Calu3 (cell line): ENCODE measurements around the gene PHC2. TPM values are rescaled to one million over a fixed set of nuclear protein-coding genes. Genes with fewer than 3 reads are reported as not detected.

Source experiments
- BruUV-seq: library from RNA; stranded (reverse); fragments of 400-500 nt; replicated peaks from 2 replicates; lab custom pipeline; 2021; lab: Mats Ljungman, UMichigan
- CTCF ChIA-PET: fragments of 300-600 bp; sonication (Branson Sonifier 250); formaldehyde crosslinking; loops from one replicate; lab custom pipeline; 2022; ENCODE audit warnings: antibody characterized with exemption; lab: Charles Lee
- DNase-seq: peaks from one replicate; pipeline ENCODE4 v3.0.0; 2022
- H3K27ac Mint-ChIP-seq: one replicate; pipeline ENCODE4 v1.8.0; 2022; ENCODE audit warnings: mixed read lengths; ENCODE audit not compliant: unreplicated experiment
- H3K27me3 Mint-ChIP-seq: one replicate; pipeline ENCODE4 v1.8.0; 2022; ENCODE audit warnings: mixed read lengths; ENCODE audit not compliant: unreplicated experiment
- H3K36me3 Mint-ChIP-seq: one replicate; pipeline ENCODE4 v1.8.0; 2022; ENCODE audit warnings: mild to moderate bottlenecking, moderate library complexity, mixed read lengths; ENCODE audit not compliant: insufficient read depth, unreplicated experiment
- H3K4me1 Mint-ChIP-seq: one replicate; pipeline ENCODE4 v1.8.0; 2022; ENCODE audit warnings: mild to moderate bottlenecking, low read depth, mixed read lengths; ENCODE audit not compliant: unreplicated experiment
- H3K4me3 Mint-ChIP-seq: one replicate; pipeline ENCODE4 v1.8.0; 2022; ENCODE audit warnings: mild to moderate bottlenecking, low read depth, moderate library complexity, mixed read lengths; ENCODE audit not compliant: unreplicated experiment
- H3K9me3 Mint-ChIP-seq: one replicate; pipeline ENCODE4 v1.8.0; 2022; ENCODE audit warnings: low read depth, mixed read lengths; ENCODE audit not compliant: unreplicated experiment
- CTCF ChIP-seq: fragments of 200-600 bp; IDR thresholded peaks from one replicate; pipeline ENCODE4 v1.8.0; 2022; ENCODE audit warnings: antibody characterized with exemption; ENCODE audit not compliant: unreplicated experiment
- intact Hi-C: fragments of 100-400 bp; cut with micrococcal nuclease; formaldehyde crosslinking; loops from one replicate; pipeline ENCODE4 v1.10.0; 2022; ENCODE audit not compliant: unreplicated experiment
- total RNA-seq: library from RNA; stranded (reverse); gene quantifications from 2 replicates; pipeline ENCODE4 v1.2.3, GENCODE V29; 2022

The PHC2 gene
- total RNA-seq, 1 experiment from 2014 or later = 59.5 TPM

- no TSS peak for BruUV-seq
- no peak for TF ChIP-seq CTCF
- no peaks in the 10 kb centered on the region for H3K4me1 Mint-ChIP-seq
- H3K9me3 Mint-ChIP-seq = no peaks in the 10 kb centered on the region
- no peaks in the 10 kb centered on the region for H3K27me3 Mint-ChIP-seq
- no peak overlapping the region for H3K27ac Mint-ChIP-seq
- no peaks in the 10 kb centered on the region for H3K36me3 Mint-ChIP-seq
- no peak overlapping the region for H3K4me3 Mint-ChIP-seq
- no peak for DNase-seq
- intact Hi-C loops = no loop called here
- CTCF ChIA-PET = interaction anchor here (0.6 kb wide), 1 partner anchor 752 kb away, joined by 3 read pairs; no protein-coding TSS in a partner anchor
Measured at GRCh38 chr1:33400153-33400911, 30.6 kb downstream of the PHC2 start.

GRCh38 chr1:33399375-33399774 lies 31.5 kb downstream of the PHC2 start:
- H3K27me3 Mint-ChIP-seq = no peaks in the 10 kb centered on the region
- no peak for TF ChIP-seq CTCF
- CTCF ChIA-PET = no interaction called here
- no peak for DNase-seq
- H3K36me3 Mint-ChIP-seq = no peaks in the 10 kb centered on the region
- H3K27ac Mint-ChIP-seq = no peak overlapping the region
- intact Hi-C loops = no loop called here
- H3K9me3 Mint-ChIP-seq = no peaks in the 10 kb centered on the region
- no peak overlapping the region for H3K4me3 Mint-ChIP-seq
- no TSS peak for BruUV-seq
- no peaks in the 10 kb centered on the region for H3K4me1 Mint-ChIP-seq

GRCh38 chr1:33397994-33398393 lies 32.9 kb downstream of the PHC2 start:
- no peak for TF ChIP-seq CTCF
- H3K9me3 Mint-ChIP-seq = no peaks in the 10 kb centered on the region
- no peak overlapping the region for H3K27ac Mint-ChIP-seq
- no TSS peak for BruUV-seq
- no peaks in the 10 kb centered on the region for H3K36me3 Mint-ChIP-seq
- peaks cover under 1% of the 10 kb centered on the region for H3K27me3 Mint-ChIP-seq
- CTCF ChIA-PET = no interaction called here
- DNase-seq = no peak
- intact Hi-C loops = no loop called here
- no peak overlapping the region for H3K4me3 Mint-ChIP-seq
- H3K4me1 Mint-ChIP-seq = no peaks in the 10 kb centered on the region

GRCh38 chr1:33397125-33397506 lies 33.8 kb downstream of the PHC2 start:
- no TSS peak for BruUV-seq

More at GRCh38 chr1:33397125-33397506, 33.8 kb downstream of the PHC2 start:
- intact Hi-C loops = no loop called here
- CTCF ChIA-PET = no interaction called here
- no peaks in the 10 kb centered on the region for H3K4me1 Mint-ChIP-seq
- H3K4me3 Mint-ChIP-seq = no peak overlapping the region
- H3K27ac Mint-ChIP-seq = no peak overlapping the region
- no peaks in the 10 kb centered on the region for H3K36me3 Mint-ChIP-seq
- DNase-seq = no peak
- no peaks in the 10 kb centered on the region for H3K9me3 Mint-ChIP-seq
- no peak for TF ChIP-seq CTCF
- H3K27me3 Mint-ChIP-seq = peaks cover 10% of the 10 kb centered on the region
